ENCODE data around the gene ADGRA3.

GRCh38 chr4:22521240-22521639, 5.4 kb upstream of the ADGRA3 start:
- no peak for TF ChIP-seq CTCF (IDR thresholded peaks at IDR 0.05)
- TF ChIP-seq POLR2A (IDR thresholded peaks at IDR 0.05): no peak
- TF ChIP-seq EP300 (IDR thresholded peaks at IDR 0.05): no peak
- no peak for TF ChIP-seq POLR2AphosphoS5 (IDR thresholded peaks at IDR 0.05)
